Esophagus muscularis mucosa (tissue), 4 donors: ENCODE data around the gene TAF6. TPM values are rescaled to one million over a fixed set of nuclear protein-coding genes. Genes with fewer than 3 reads are reported as not detected.

ENCODE experiments used
- DNase-seq: peaks from one replicate; pipeline ENCODE4 v3.0.0-alpha.2; 2017; ENCODE audit errors: extremely low spot score
- H3K27ac ChIP-seq, 4 donors: fragments of 200-600 bp; sonication (generic); replicated peaks in 1 of 4; 1 replicate in 3 of 4; 2 replicates in 1 of 4; pipeline ENCODE4 v1.5.1; 2016 to 2019; ENCODE audit warnings: mild to moderate bottlenecking in 1 of 4
- H3K27me3 ChIP-seq, 4 donors: fragments of 200-600 bp; sonication (generic); one replicate each; pipeline versions ENCODE4 v1.5.1 to v1.6.0; 2016 to 2019
- H3K36me3 ChIP-seq, 4 donors: fragments of 200-600 bp; sonication (generic); one replicate each; pipeline ENCODE4 v1.5.1; 2016 to 2019
- H3K4me1 ChIP-seq, 4 donors: fragments of 200-600 bp; sonication (generic); one replicate each; pipeline ENCODE4 v1.5.1; 2016 to 2019
- H3K4me3 ChIP-seq, 4 donors: fragments of 200-600 bp; sonication (generic); 1 replicate in 2 of 4; 2 replicates in 2 of 4; pipeline ENCODE4 v1.5.1; 2016 to 2019; ENCODE audit warnings: mild to moderate bottlenecking in 4 of 4, moderate library complexity in 1 of 4
- H3K9me3 ChIP-seq, 4 donors: fragments of 200-600 bp; sonication (generic); 1 replicate in 3 of 4; 2 replicates in 1 of 4; pipeline ENCODE4 v1.5.1; 2016 to 2019
- EP300 ChIP-seq: sonication (generic); formaldehyde crosslinking; IDR thresholded peaks from one replicate; pipeline ENCODE4 v1.6.1; 2017; ENCODE audit warnings: antibody characterized with exemption
- POLR2A ChIP-seq: fragments of 450-650 bp; IDR thresholded peaks from one replicate; pipeline ENCODE4 v1.6.1; 2017; ENCODE audit warnings: antibody characterized with exemption, moderate library complexity, mild to moderate bottlenecking, low read depth
- POLR2AphosphoS5 ChIP-seq, 2 donors: sonication (generic); formaldehyde crosslinking; IDR thresholded peaks; one replicate each; pipeline ENCODE4 v1.6.1; 2017; ENCODE audit warnings: antibody characterized with exemption in 2 of 2
- WGBS: methylation state at CpG from one replicate; pipeline ENCODE4 v1.1.5; 2018; 5-methylcytosine and 5-hydroxymethylcytosine counted together
- intact Hi-C: fragments of 100-400 bp; cut with DNase I; formaldehyde crosslinking; loops from one replicate; pipeline ENCODE4 v1.15.1; 2023
- total RNA-seq, 4 donors: library from RNA; depleted of rRNA; stranded (reverse); fragments of >200 nt; gene quantifications; one replicate each; pipeline versions ENCODE4 v1.1.0 to v1.2.1, GENCODE V29; 2016
- TF ChIP-seq, protein P1 (sequence below), 3 experiments: fragments of 200-600 bp in 2 of 3; fragments of 450-650 bp in 1 of 3; sonication (generic) in 2 of 3; IDR thresholded peaks; one replicate each; pipeline ENCODE4 v1.5.1; 2017 to 2019; ENCODE audit warnings: antibody characterized with exemption in 3 of 3, mild to moderate bottlenecking in 2 of 3, moderate library complexity in 1 of 3

Gene TAF6
- total RNA-seq, 4 donors from 2014 or later = 48.5 to 92.1 (median 77.8) TPM

DNA sequence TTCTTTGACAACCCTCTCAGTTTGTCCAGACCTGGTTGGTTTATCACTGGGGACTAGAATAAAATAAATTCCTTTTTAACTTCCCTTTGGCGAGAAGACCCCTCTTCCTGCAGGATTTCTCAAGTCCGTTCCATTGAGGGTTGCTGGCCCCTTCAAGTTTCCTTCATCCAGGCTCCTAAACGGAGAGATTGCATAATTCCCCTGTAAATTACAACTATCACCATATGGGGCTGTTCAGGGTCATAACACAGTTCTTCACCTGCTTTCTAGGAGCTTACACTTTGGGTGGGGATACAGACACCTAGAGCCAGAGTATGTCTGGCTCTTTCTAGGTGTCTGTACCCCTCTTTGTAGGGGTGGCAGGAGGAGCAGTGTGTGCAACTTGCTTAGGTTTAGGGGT lies 33.6 kb downstream of the TAF6 start:
- no peak overlapping the region for H3K27ac ChIP-seq
- no peak for DNase-seq
- intact Hi-C loops = loop anchor here (10.0 kb wide), 2 partner anchors 91 to 171 kb away; partner anchors contain the start of gene TRIM4
- H3K9me3 ChIP-seq = no peaks in the 10 kb centered on the region
- peaks cover 2 to 7% (median 4%) of the 10 kb centered on the region in 4 donors for H3K36me3 ChIP-seq
- H3K4me1 ChIP-seq = peaks cover 31 to 55% (median 44%) of the 10 kb centered on the region in 4 donors
- TF ChIP-seq, protein P1, sequence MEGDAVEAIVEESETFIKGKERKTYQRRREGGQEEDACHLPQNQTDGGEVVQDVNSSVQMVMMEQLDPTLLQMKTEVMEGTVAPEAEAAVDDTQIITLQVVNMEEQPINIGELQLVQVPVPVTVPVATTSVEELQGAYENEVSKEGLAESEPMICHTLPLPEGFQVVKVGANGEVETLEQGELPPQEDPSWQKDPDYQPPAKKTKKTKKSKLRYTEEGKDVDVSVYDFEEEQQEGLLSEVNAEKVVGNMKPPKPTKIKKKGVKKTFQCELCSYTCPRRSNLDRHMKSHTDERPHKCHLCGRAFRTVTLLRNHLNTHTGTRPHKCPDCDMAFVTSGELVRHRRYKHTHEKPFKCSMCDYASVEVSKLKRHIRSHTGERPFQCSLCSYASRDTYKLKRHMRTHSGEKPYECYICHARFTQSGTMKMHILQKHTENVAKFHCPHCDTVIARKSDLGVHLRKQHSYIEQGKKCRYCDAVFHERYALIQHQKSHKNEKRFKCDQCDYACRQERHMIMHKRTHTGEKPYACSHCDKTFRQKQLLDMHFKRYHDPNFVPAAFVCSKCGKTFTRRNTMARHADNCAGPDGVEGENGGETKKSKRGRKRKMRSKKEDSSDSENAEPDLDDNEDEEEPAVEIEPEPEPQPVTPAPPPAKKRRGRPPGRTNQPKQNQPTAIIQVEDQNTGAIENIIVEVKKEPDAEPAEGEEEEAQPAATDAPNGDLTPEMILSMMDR (IDR thresholded peaks at IDR 0.05) = no peak
- no peak overlapping the region for H3K4me3 ChIP-seq
- H3K27me3 ChIP-seq = peaks cover 0 to 5% (median 0%) of the 10 kb centered on the region in 4 donors
- WGBS = 48% methylated on average over 3 of the region's 3 CpGs

DNA sequence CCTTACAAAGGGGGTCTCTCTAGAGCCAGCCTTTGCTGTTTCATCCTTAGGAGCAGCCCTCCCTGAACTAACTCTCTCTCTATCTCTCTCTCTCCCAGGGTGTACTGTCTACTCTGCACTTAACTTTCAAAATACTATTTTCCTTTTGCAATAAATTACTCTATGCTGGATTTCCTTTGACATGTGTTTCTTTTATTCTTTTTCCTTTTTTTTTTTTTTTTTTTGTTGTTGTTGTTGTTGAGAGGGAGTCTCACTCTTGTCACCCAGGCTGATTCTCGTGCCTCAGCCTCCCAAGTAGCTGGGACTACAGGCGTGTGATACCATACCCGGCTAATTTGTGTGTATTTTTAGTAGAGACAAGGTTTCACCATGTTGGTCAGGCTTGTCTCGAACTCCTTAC lies 36.2 kb downstream of the TAF6 start:
- Histone ChIP-seq H3K27me3 (no peaks in the 10 kb centered on the region), H3K9me3 (no peaks in the 10 kb centered on the region), H3K4me3 (no peak overlapping the region), H3K36me3 (peaks cover 0 to 20% (median 17%) of the 10 kb centered on the region in 4 donors), H3K4me1 (peaks cover 33 to 52% (median 48%) of the 10 kb centered on the region in 4 donors), H3K27ac (peak overlapping the region in 2 of 4 donors; percentile 87 to 92)
- intact Hi-C loops = loop anchor here (5.0 to 10.0 kb wide), 3 partner anchors 44 to 168 kb away; partner anchors contain the start of genes MBLAC1 and TRIM4
- no peak for DNase-seq
- TF ChIP-seq POLR2AphosphoS5 (IDR thresholded peaks at IDR 0.05) (no peak), POLR2A (no peak), EP300 (no peak)
- TF ChIP-seq, protein P1 (IDR thresholded peaks at IDR 0.05) = no peak
- WGBS = 80% methylated on average over 4 of the region's 4 CpGs

DNA sequence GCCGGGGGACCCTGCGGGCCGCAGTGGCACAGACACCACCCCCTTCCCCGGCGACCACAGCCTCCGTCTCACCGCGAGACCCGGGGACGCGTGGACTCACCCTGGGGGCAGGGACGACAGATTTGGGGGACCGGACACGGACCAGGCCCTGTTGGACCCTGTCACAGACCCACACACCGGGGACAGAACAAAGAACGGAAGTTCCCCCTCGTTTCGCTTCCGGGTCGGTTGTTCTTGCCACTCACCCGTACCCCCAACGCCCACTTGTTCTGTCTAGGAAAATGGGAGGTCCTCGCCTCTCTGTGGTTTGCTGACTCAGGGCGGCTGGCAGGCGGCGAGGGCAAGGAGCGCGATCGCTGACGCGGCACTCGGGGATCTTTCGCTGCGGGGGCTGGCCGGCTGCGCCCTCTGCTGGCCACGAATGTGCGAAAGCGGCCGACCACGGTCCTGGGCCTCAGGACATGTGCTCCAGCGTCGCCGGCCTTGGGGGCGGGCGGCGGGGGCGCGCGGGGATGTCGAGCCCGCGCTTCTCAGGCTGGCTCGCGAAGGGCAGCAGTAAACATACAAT lies 37.5 kb downstream of the TAF6 start, which contains the start of gene ZNF3:
Gene ZNF3, minus strand, starts transcription at position 189 of the 568 bp plus-strand sequence. CDS start 4,366 bp downstream, outside the sequence.
- Histone ChIP-seq H3K27ac (peak within 1 kb of the TSS; percentile 87 to 92 (median 88)), H3K9me3 (no peaks in the 10 kb centered on the region), H3K4me1 (peaks cover 29 to 44% (median 41%) of the 10 kb centered on the region in 4 donors), H3K36me3 (peaks cover 0 to 34% (median 30%) of the 10 kb centered on the region in 4 donors), H3K27me3 (no peaks in the 10 kb centered on the region), H3K4me3 (peak within 1 kb of the TSS; percentile 97 to 99 (median 98))
- DNase-seq = peak; percentile 100
- TF ChIP-seq POLR2AphosphoS5 (IDR thresholded peaks at IDR 0.05) (peak; percentile 89 to 97), POLR2A (peak; percentile 43), EP300 (no peak)
- TF ChIP-seq, protein P1 (IDR thresholded peaks at IDR 0.05) = peak; percentile 93 to 95 (median 94)
- under 1% methylated on average over 37 of the region's 55 CpGs for WGBS
- intact Hi-C loops = loop anchor here (5.0 to 10.0 kb wide), 3 partner anchors 46 to 167 kb away; partner anchors contain the start of genes MBLAC1 and TRIM4

DNA sequence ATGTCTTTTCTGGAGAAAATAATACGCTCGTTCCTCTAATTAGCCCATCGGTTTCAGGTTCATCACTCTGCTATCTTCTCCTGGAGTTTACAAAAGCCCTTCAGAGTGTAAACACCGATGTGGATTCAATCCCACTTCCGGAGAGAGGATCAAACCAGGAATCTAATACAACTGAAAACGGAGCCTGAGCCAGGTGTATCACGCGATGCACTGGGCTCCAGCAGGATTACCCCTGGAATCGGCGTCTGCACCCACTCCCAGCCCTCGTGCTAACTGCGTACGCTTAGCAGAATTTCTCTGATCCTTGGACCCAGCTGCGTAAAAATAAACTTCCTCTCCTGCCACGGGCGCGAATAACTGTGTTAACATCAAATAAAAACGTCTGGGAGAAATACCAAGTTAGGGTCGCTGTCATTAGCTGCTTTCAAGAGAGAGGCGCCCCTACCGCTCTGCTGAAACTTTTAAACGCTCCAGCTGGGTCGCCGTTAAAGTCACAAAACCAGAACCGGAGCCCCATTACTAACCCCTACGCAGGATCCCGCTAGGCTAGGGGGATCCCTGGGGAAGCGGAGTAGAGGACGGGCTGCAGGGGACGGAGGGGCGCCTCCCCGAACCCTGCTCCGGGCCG lies 38.1 kb downstream of the TAF6 start:
- WGBS = under 1% methylated on average over 17 of the region's 34 CpGs
- H3K4me3 ChIP-seq = peak overlapping the region; percentile 97 to 99 (median 98)
- peaks cover 29 to 44% (median 38%) of the 10 kb centered on the region in 4 donors for H3K4me1 ChIP-seq
- no peak for DNase-seq
- intact Hi-C loops = loop anchor here (1.0 to 10.0 kb wide), 4 partner anchors 29 to 166 kb away; partner anchors contain the start of genes MBLAC1 and TRIM4
- H3K27me3 ChIP-seq = no peaks in the 10 kb centered on the region
- peak overlapping the region; percentile 87 to 92 (median 88) for H3K27ac ChIP-seq
- no peaks in the 10 kb centered on the region for H3K9me3 ChIP-seq
- H3K36me3 ChIP-seq = peaks cover 3 to 40% (median 36%) of the 10 kb centered on the region in 4 donors
- TF ChIP-seq, protein P1 (IDR thresholded peaks at IDR 0.05) = no peak
